NCI-H146 (cell line): ENCODE data around the gene POMT1.

Source experiments
- DNase-seq: peaks from one replicate; lab custom pipeline; 2025; lab: John Stamatoyannopoulos, UW

Gene POMT1

GRCh38 chr9:131554843-131555351 is 52.2 kb downstream of the POMT1 start:
- no peak for DNase-seq

- no peak for DNase-seq
Observed at GRCh38 chr9:131555841-131556673, 53.3 kb downstream of the POMT1 start.

- no peak for DNase-seq
Observed at GRCh38 chr9:131557855-131558548, 55.3 kb downstream of the POMT1 start.

- DNase-seq: peak; percentile 12
Observed at GRCh38 chr9:131559421-131560000, 56.8 kb downstream of the POMT1 start.

- DNase-seq: no peak
Observed at GRCh38 chr9:131562032-131562959, 59.6 kb downstream of the POMT1 start.

- no peak for DNase-seq
Observed at GRCh38 chr9:131565369-131565768, 62.7 kb downstream of the POMT1 start.

- no peak for DNase-seq
Observed at GRCh38 chr9:131566158-131566557, 63.4 kb downstream of the POMT1 start.

GRCh38 chr9:131567910-131568309 is 65.2 kb downstream of the POMT1 start:
- DNase-seq: no peak
